GM12891 (cell line): ENCODE measurements around the gene SH2B2.
"Not testable (repeated sequence)": the region's sequence is repeated elsewhere in the genome, so short reads cannot be mapped to it uniquely, and the experiment has no call there.

Experiments used
- DNase-seq: peaks from one replicate; pipeline ENCODE4 v3.0.0; 2011; ENCODE audit warnings: low spot score; ENCODE audit not compliant: insufficient read length
- FAIRE-seq: peaks from 2 replicates; lab custom pipeline; 2011; peaks lifted over from hg19 to GRCh38; lab: Jason Lieb, UNC
- PAX5 ChIP-seq: IDR thresholded peaks from 2 replicates; pipeline ENCODE4 v1.6.1; 2011; ENCODE audit warnings: low read length, moderate library complexity, mild to moderate bottlenecking; ENCODE audit not compliant: insufficient read depth, severe bottlenecking
- POLR2A ChIP-seq: IDR thresholded peaks from 2 replicates; pipeline ENCODE4 v1.6.1; 2011; ENCODE audit warnings: low read depth, low read length, control low read depth
- POLR2AphosphoS5 ChIP-seq: IDR thresholded peaks from 2 replicates; pipeline ENCODE4 v1.6.1; 2011; ENCODE audit warnings: low read depth, low read length, control low read depth
- POU2F2 ChIP-seq: IDR thresholded peaks from 2 replicates; pipeline ENCODE4 v1.6.1; 2011; ENCODE audit warnings: low read depth, mild to moderate bottlenecking, control low read depth, low read length, moderate library complexity
- SPI1 ChIP-seq: IDR thresholded peaks from 2 replicates; pipeline ENCODE4 v1.6.1; 2011; ENCODE audit warnings: low read depth, low read length, control low read depth
- TAF1 ChIP-seq: IDR thresholded peaks from 2 replicates; pipeline ENCODE4 v1.6.1; 2011; ENCODE audit warnings: low read depth, low read length, control low read depth

The SH2B2 gene

GRCh38 chr7:102295346-102296178 lies 8.9 kb downstream of the SH2B2 start:
- no peak for TF ChIP-seq TAF1
- no peak for TF ChIP-seq POU2F2
- no peak for TF ChIP-seq POLR2A
- TF ChIP-seq PAX5, result no peak
- no peak for TF ChIP-seq POLR2AphosphoS5
- no peak for TF ChIP-seq SPI1
- DNase-seq (no peak), FAIRE-seq (no peak)

GRCh38 chr7:102296179-102296438 lies 9.4 kb downstream of the SH2B2 start:
- TF ChIP-seq POU2F2 (no peak), POLR2AphosphoS5 (no peak), POLR2A (no peak), TAF1 (no peak), SPI1 (no peak), PAX5 (no peak)
- peak; percentile 9 for FAIRE-seq
- no peak for DNase-seq

- DNase-seq (no peak), FAIRE-seq (no peak)
- no peak for TF ChIP-seq POLR2AphosphoS5
- TF ChIP-seq POLR2A, result no peak
- TF ChIP-seq SPI1, result no peak
- TF ChIP-seq TAF1, result no peak
- no peak for TF ChIP-seq PAX5
- no peak for TF ChIP-seq POU2F2
Observed at GRCh38 chr7:102296514-102296913, 9.8 kb downstream of the SH2B2 start.

GRCh38 chr7:102297487-102298218 lies 11.0 kb downstream of the SH2B2 start:
- TF ChIP-seq POLR2A (no peak), PAX5 (no peak), POLR2AphosphoS5 (no peak), TAF1 (no peak), POU2F2 (no peak), SPI1 (no peak)
- FAIRE-seq (peak; percentile 64), DNase-seq (no peak)

- DNase-seq (no peak), FAIRE-seq (no peak)
- TF ChIP-seq POLR2A, result no peak
Observed at GRCh38 chr7:102300643-102301221, 14.1 kb downstream of the SH2B2 start.

- FAIRE-seq, DNase-seq: not testable (repeated sequence)
Observed at GRCh38 chr7:102301367-102301766, 14.7 kb downstream of the SH2B2 start.

- FAIRE-seq (no peak), DNase-seq (no peak)
- TF ChIP-seq PAX5 (no peak), POU2F2 (no peak), SPI1 (no peak), TAF1 (no peak), POLR2AphosphoS5 (no peak), POLR2A (no peak)
Observed at GRCh38 chr7:102302025-102302424, 15.4 kb downstream of the SH2B2 start.

GRCh38 chr7:102303669-102304422 lies 17.2 kb downstream of the SH2B2 start:
- no peak for FAIRE-seq
- no peak for TF ChIP-seq TAF1
- TF ChIP-seq POU2F2, result no peak
- no peak for TF ChIP-seq POLR2A
- no peak for TF ChIP-seq POLR2AphosphoS5
- TF ChIP-seq PAX5, result no peak
- TF ChIP-seq SPI1, result no peak
- DNase-seq, result no peak

GRCh38 chr7:102304668-102305067 lies 18.0 kb downstream of the SH2B2 start:
- no peak for DNase-seq
- no peak for TF ChIP-seq POU2F2
- TF ChIP-seq POLR2A, result no peak
- TF ChIP-seq PAX5, result no peak
- TF ChIP-seq POLR2AphosphoS5, result no peak
- no peak for TF ChIP-seq SPI1
- TF ChIP-seq TAF1, result no peak
- no peak for FAIRE-seq
